Left ventricle myocardium inferior (tissue), 1 donor: Measurements from ENCODE around the gene LENEP. TPM values are rescaled to one million over a fixed set of nuclear protein-coding genes. Genes with fewer than 3 reads are reported as not detected.
A peak's percentile ranks its signal among the peaks of the same experiment; 100 is the strongest.
"Not testable (repeated sequence)": the region's sequence is repeated elsewhere in the genome, so short reads cannot be mapped to it uniquely, and the experiment has no call there.

ENCODE experiments used
- DNase-seq: peaks from one replicate; pipeline ENCODE4 v3.0.0-alpha.2; 2020
- H3K27ac ChIP-seq: fragments of 200-600 bp; replicated peaks from 2 replicates; pipeline ENCODE4 v1.8.0; 2021
- H3K27me3 ChIP-seq: fragments of 200-600 bp; 2 replicates; pipeline ENCODE4 v1.8.0; 2021; ENCODE audit warnings: low read depth
- H3K36me3 ChIP-seq: fragments of 200-600 bp; 2 replicates; pipeline ENCODE4 v1.8.0; 2021
- H3K4me1 ChIP-seq: fragments of 200-600 bp; 2 replicates; pipeline ENCODE4 v1.8.0; 2021
- H3K4me3 ChIP-seq: fragments of 200-600 bp; 2 replicates; pipeline ENCODE4 v1.8.0; 2021; ENCODE audit warnings: mild to moderate bottlenecking, moderate library complexity
- H3K9me3 ChIP-seq: fragments of 200-600 bp; replicated peaks from 2 replicates; pipeline ENCODE4 v1.8.0; 2021
- CTCF ChIP-seq: fragments of 200-600 bp; IDR thresholded peaks from 2 replicates; pipeline ENCODE4 v1.8.0; 2021; ENCODE audit warnings: antibody characterized with exemption, mild to moderate bottlenecking, borderline replicate concordance
- intact Hi-C: fragments of 100-400 bp; cut with micrococcal nuclease; formaldehyde crosslinking; loops from one replicate; pipeline ENCODE4 v1.11.0; 2022
- total RNA-seq: library from RNA; stranded (reverse); fragmentation: NEBNext Ultra II Directional; extraction: Animal tissue kit (Norgen Biotek cat#: 25700); gene quantifications from one replicate; pipeline ENCODE4 v1.2.1, GENCODE V29; 2021
- donor health status: DM: no; HTN: yes; CAD: no; lungs with severe emphysema.

The LENEP gene
- total RNA-seq, 1 donor from 2014 or later, result not detected

DNA sequence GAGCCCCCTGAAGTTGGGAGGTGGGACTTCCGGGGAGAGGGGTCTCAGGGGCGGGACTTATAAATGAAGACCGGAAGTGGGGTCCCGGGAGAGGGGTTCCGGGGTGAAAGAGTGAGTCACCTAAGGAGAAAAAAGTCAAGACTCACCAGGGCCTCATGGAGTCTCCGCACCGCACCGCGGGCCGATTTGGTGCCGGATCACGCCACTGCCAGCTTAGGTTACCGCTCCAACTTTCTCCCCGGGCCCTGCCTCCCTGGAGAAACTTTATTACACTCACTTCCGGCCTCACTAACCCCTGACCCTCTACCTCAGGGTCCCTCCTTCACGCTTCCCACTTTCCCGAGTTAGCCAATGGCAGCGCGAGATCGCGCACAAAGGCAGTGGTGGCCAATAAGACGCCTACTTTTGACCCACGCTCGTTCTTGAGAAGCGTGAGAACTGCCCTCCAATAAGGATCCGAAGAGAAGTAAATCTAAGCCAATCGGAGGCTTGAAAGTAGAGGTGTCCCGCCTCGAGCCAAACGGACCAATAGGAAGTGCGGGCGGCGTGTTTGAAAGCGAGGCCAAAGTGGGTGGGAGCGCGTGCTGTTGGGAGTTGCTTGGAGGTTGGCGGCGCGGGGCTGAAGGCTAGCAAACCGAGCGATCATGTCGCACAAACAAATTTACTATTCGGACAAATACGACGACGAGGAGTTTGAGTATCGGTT, 19.1 kb upstream of the LENEP start, which contains the start of gene CKS1B:
Gene CKS1B, plus strand, starts transcription at position 580 of the 706 bp plus-strand sequence. Its CDS starts 65 bp downstream, at position 645.
- DNase-seq, result peak; percentile 94
- H3K27ac ChIP-seq, result peak within 1 kb of the TSS; percentile 97
- no peak for TF ChIP-seq CTCF
- no peaks in the 10 kb centered on the region for H3K27me3 ChIP-seq
- H3K9me3 ChIP-seq, result no peaks in the 10 kb centered on the region
- intact Hi-C loops, result no loop called here
- peak within 1 kb of the TSS; percentile 82 for H3K4me3 ChIP-seq
- peaks cover 7% of the 10 kb centered on the region for H3K36me3 ChIP-seq
- peaks cover 64% of the 10 kb centered on the region for H3K4me1 ChIP-seq

GRCh38 chr1:154974808-154975408, 18.5 kb upstream of the LENEP start:
- intact Hi-C loops, result no loop called here
- Histone ChIP-seq H3K9me3 (no peaks in the 10 kb centered on the region), H3K4me1 (peaks cover 58% of the 10 kb centered on the region), H3K27ac (peak overlapping the region; percentile 97), H3K27me3 (no peaks in the 10 kb centered on the region), H3K4me3 (peak overlapping the region; percentile 82), H3K36me3 (peaks cover 10% of the 10 kb centered on the region)
- no peak for TF ChIP-seq CTCF
- peak; percentile 94 for DNase-seq

- no peaks in the 10 kb centered on the region for H3K9me3 ChIP-seq
- peak; percentile 51 for DNase-seq
- H3K4me3 ChIP-seq, result peak overlapping the region; percentile 82
- peak overlapping the region; percentile 97 for H3K27ac ChIP-seq
- TF ChIP-seq CTCF, result no peak
- peaks cover 10% of the 10 kb centered on the region for H3K36me3 ChIP-seq
- H3K27me3 ChIP-seq, result no peaks in the 10 kb centered on the region
- peaks cover 52% of the 10 kb centered on the region for H3K4me1 ChIP-seq
- intact Hi-C loops, result no loop called here
Measured at GRCh38 chr1:154975409-154976059, 17.9 kb upstream of the LENEP start.

DNA sequence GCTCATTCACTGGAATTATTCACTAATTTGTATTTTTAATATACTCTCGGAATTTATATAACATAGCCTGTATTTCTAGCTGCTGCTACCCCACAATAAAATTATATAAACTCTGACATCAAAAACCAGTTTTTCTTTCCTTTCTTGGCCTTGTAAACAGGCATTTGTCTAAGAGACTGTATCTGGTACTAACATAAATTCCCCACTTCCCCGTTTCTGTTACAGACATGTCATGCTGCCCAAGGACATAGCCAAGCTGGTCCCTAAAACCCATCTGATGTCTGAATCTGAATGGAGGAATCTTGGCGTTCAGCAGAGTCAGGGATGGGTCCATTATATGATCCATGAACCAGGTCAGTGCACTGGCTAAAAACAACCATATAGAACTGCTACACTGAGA, 15.6 kb upstream of the LENEP start:
- DNase-seq, result not testable (repeated sequence)

DNA sequence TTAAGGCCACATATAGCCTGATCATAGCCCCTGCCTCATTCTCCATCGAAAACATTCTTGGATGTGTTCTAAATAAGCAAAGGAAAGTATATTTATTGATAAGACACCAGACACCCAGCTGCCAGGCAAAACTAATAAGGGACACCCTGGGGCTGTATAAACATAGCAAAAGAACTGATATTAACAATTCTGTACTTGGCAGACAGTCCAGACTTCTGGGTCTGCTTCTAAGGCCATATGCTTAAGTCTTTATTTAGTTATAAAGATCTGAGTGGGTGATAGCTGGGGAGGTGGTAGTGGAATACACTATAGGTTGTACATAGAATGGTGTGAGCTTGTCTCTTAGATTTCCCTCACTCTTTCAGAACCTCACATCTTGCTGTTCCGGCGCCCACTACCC, 15.0 kb upstream of the LENEP start:
- Histone ChIP-seq H3K4me1 (peaks cover 33% of the 10 kb centered on the region), H3K9me3 (no peaks in the 10 kb centered on the region), H3K27ac (no peak overlapping the region), H3K36me3 (peaks cover 10% of the 10 kb centered on the region), H3K27me3 (no peaks in the 10 kb centered on the region), H3K4me3 (no peak overlapping the region)
- intact Hi-C loops, result no loop called here
- no peak for DNase-seq
- TF ChIP-seq CTCF, result no peak

More for the DNA sequence above, 15.6 kb upstream of the LENEP start:
- H3K27ac ChIP-seq, H3K4me3 ChIP-seq, intact Hi-C loops, H3K27me3 ChIP-seq, H3K9me3 ChIP-seq: not testable (repeated sequence)
- Histone ChIP-seq H3K36me3 (peaks cover 10% of the 10 kb centered on the region), H3K4me1 (peaks cover 35% of the 10 kb centered on the region)
